IPS DF 4.7 (cell line): ENCODE measurements around the gene FAM111A.

Source experiments
- DNase-seq: peaks from one replicate; pipeline ENCODE4 v3.0.0-alpha.2; 2013; ENCODE audit warnings: low spot score; ENCODE audit errors: extremely low read depth

FAM111A gene

DNA sequence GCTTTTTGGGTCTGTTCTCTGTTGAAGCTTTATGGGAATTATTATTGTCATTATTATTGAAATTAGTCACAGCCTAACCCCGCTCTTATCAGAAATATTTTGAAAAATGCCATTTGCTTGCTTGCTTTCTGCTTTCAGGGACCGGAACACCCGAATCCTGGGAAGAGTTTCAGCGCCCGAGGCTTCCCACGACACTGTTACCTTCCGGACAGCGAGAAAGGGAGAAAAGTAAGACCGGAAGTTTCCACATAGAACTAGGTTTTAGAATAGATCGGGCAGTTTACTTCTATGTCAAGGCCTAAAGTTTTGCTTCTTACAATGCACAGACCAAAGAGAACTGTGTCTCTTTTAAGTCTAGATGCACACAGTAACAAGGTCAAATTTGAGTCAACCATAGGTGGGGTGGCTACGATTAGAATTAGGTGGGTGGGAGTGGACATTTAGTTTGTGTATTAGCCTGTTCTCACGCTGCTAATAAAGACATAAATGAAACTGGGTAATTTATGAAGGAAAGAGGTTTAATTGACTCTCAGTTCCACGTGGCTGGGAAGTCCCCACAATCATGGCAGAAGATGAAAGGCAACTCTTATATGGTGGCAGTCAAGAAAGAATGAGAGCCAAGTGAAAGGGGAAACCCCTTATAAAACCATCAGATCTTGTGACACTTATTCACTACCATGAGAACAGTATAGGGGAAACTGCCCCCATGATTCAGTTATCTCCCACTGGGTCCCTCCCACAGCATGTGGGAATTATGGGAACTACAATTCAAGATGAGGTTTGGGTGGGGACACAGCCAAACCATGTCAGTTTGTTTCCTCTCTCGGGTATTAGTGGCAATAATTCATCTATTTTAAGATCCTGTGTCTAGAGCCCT, 57.1 kb downstream of the FAM111A start:
- DNase-seq, result no peak

DNA sequence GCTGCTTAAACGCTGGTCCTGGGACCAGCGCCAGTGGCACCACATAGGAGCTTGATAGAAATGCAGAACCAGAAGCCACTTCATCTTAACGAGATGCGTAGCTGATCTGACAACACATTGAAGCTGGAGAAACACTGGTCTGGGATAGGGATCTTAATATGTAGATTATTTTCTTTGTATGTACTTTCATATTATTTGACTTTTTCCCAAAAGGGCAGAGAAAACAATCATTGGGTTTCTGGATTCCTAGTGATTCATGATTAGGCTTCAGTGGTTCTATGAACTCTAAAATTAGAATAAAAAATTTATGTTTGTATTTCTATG, 57.7 kb downstream of the FAM111A start:
- no peak for DNase-seq

DNA sequence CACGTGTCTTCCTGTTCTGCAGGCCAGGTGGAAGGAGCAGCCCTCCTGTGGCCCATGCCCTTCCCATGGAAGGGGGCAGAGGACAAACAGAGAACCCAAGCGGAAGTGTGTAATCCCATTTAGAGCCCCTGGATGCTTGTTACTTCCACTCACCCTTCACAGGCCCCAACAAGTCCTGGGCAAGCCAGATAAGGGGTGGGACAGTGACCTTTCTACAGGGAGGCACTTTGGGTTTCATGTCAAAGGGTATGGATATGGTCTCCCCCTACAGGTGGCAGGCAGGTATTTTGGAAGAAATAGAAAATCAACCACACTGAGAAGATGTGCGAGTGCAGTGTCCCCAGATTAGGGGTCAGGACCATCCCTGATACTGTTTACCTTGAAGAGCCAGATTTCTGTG, 58.7 kb downstream of the FAM111A start:
- no peak for DNase-seq
